Endodermal cell (in vitro differentiated cells): ENCODE measurements around the gene OOSP2. TPM values are rescaled to one million over a fixed set of nuclear protein-coding genes. Genes with fewer than 3 reads are reported as not detected.

Source experiments
- DNase-seq: peaks from one replicate; pipeline ENCODE4 v3.0.0-alpha.2; 2017
- H3K27ac ChIP-seq: 2 replicates; pipeline ENCODE4 v1.5.1; 2013; ENCODE audit warnings: mild to moderate bottlenecking, low read depth, low read length, moderate library complexity
- H3K27me3 ChIP-seq: 2 replicates; pipeline ENCODE4 v1.6.1; 2013; ENCODE audit warnings: mild to moderate bottlenecking, low read length, moderate library complexity; ENCODE audit not compliant: insufficient read depth, control insufficient read depth, poor library complexity, severe bottlenecking
- H3K36me3 ChIP-seq: 2 replicates; pipeline ENCODE4 v1.7.0; 2013; ENCODE audit warnings: mild to moderate bottlenecking, low read length, moderate library complexity; ENCODE audit not compliant: control insufficient read depth, insufficient read depth
- H3K4me1 ChIP-seq: one replicate; pipeline ENCODE4 v1.7.0; 2013; ENCODE audit warnings: low read length; ENCODE audit not compliant: control insufficient read depth, insufficient read depth
- H3K4me3 ChIP-seq: 2 replicates; pipeline ENCODE4 v1.5.1; 2013; ENCODE audit warnings: mild to moderate bottlenecking, low read length, moderate library complexity
- H3K9ac ChIP-seq: 2 replicates; pipeline ENCODE4 v1.6.1; 2013; ENCODE audit warnings: mild to moderate bottlenecking, low read length, moderate library complexity; ENCODE audit not compliant: poor library complexity, severe bottlenecking; ENCODE audit errors: extremely low read depth
- H3K9me3 ChIP-seq: 2 replicates; pipeline ENCODE4 v1.6.1; 2013; ENCODE audit warnings: mild to moderate bottlenecking, low read length, moderate library complexity; ENCODE audit not compliant: control insufficient read depth
- H3K27ac Mint-ChIP-seq: 2 replicates; pipeline ENCODE4 v1.8.0; 2020; ENCODE audit warnings: mixed read lengths
- H3K27me3 Mint-ChIP-seq: 2 replicates; pipeline ENCODE4 v1.8.0; 2021; ENCODE audit warnings: mild to moderate bottlenecking, mixed read lengths; ENCODE audit not compliant: insufficient read depth
- H3K36me3 Mint-ChIP-seq: 2 replicates; pipeline ENCODE4 v1.8.0; 2020; ENCODE audit warnings: low read depth, mixed read lengths
- H3K4me1 Mint-ChIP-seq: 2 replicates; pipeline ENCODE4 v1.8.0; 2020; ENCODE audit warnings: mixed read lengths
- H3K4me3 Mint-ChIP-seq: 2 replicates; pipeline ENCODE4 v1.8.0; 2020; ENCODE audit warnings: mild to moderate bottlenecking, moderate library complexity, mixed read lengths
- H3K9me3 Mint-ChIP-seq: 2 replicates; pipeline ENCODE4 v1.8.0; 2020; ENCODE audit warnings: mild to moderate bottlenecking, mixed read lengths
- WGBS, 2 experiments: methylation state at CpG; one replicate each; pipeline versions ENCODE4 v1.1.5 to v1.1.7; 2013; ENCODE audit warnings: missing lambda C conversion rate in 2 of 2, mixed read lengths in 1 of 2; ENCODE audit not compliant: insufficient coverage in 1 of 2, insufficient read length in 1 of 2; 5-methylcytosine and 5-hydroxymethylcytosine counted together
- total RNA-seq, 2 donors: library from RNA; stranded (reverse); fragmentation: NEBNext Ultra II Directional in 1 of 2; extraction: Animal tissue kit (Norgen Biotek cat#: 25700) in 1 of 2; gene quantifications; 2 replicates in 1 of 2; 3 replicates in 1 of 2; pipeline ENCODE4 v1.2.1, GENCODE V29; 2021
- TF ChIP-seq, protein P1 (sequence below): fragments of 200-600 bp; sonication (generic); conservative IDR thresholded peaks from 2 replicates; pipeline ENCODE4 v1.5.0; 2021; ENCODE audit warnings: antibody characterized with exemption, mild to moderate bottlenecking

The OOSP2 gene
- total RNA-seq, 2 donors from 2014 or later: not detected

- H3K27ac ChIP-seq: no peak overlapping the region
- no peak for DNase-seq
- no peaks in the 10 kb centered on the region for H3K27me3 ChIP-seq
- no peak overlapping the region for H3K4me3 Mint-ChIP-seq
- H3K9me3 Mint-ChIP-seq: peaks cover 9% of the 10 kb centered on the region
- peaks cover 6% of the 10 kb centered on the region for H3K9me3 ChIP-seq
- no peaks in the 10 kb centered on the region for H3K4me1 ChIP-seq
- H3K4me3 ChIP-seq: no peak overlapping the region
- no peak overlapping the region for H3K9ac ChIP-seq
- H3K36me3 Mint-ChIP-seq: no peaks in the 10 kb centered on the region
- H3K36me3 ChIP-seq: no peaks in the 10 kb centered on the region
- peaks cover 5% of the 10 kb centered on the region for H3K4me1 Mint-ChIP-seq
- TF ChIP-seq, protein P1, sequence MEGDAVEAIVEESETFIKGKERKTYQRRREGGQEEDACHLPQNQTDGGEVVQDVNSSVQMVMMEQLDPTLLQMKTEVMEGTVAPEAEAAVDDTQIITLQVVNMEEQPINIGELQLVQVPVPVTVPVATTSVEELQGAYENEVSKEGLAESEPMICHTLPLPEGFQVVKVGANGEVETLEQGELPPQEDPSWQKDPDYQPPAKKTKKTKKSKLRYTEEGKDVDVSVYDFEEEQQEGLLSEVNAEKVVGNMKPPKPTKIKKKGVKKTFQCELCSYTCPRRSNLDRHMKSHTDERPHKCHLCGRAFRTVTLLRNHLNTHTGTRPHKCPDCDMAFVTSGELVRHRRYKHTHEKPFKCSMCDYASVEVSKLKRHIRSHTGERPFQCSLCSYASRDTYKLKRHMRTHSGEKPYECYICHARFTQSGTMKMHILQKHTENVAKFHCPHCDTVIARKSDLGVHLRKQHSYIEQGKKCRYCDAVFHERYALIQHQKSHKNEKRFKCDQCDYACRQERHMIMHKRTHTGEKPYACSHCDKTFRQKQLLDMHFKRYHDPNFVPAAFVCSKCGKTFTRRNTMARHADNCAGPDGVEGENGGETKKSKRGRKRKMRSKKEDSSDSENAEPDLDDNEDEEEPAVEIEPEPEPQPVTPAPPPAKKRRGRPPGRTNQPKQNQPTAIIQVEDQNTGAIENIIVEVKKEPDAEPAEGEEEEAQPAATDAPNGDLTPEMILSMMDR: no peak
- WGBS, 2 experiments: 85 to 100% methylated on average over 1 of the region's 1 CpG
- no peak overlapping the region for H3K27ac Mint-ChIP-seq
- H3K27me3 Mint-ChIP-seq: no peaks in the 10 kb centered on the region
These were observed 37.8 kb downstream of the OOSP2 start for GRCh38 chr11:60077981-60078380.

- H3K36me3 Mint-ChIP-seq: no peaks in the 10 kb centered on the region
- WGBS, 2 experiments: 92 to 95% methylated on average over 3 to 4 of the region's 4 CpGs
- no peak overlapping the region for H3K9ac ChIP-seq
These were observed 38.5 kb downstream of the OOSP2 start for GRCh38 chr11:60078745-60079144.

GRCh38 chr11:60080535-60080934 is 40.3 kb downstream of the OOSP2 start:
- H3K27me3 ChIP-seq: no peaks in the 10 kb centered on the region
- TF ChIP-seq, protein P1: no peak
- H3K4me1 ChIP-seq: no peaks in the 10 kb centered on the region
- H3K36me3 Mint-ChIP-seq: no peaks in the 10 kb centered on the region
- no peaks in the 10 kb centered on the region for H3K27me3 Mint-ChIP-seq
- H3K27ac Mint-ChIP-seq: no peak overlapping the region
- H3K4me3 ChIP-seq: no peak overlapping the region
- DNase-seq: no peak
- H3K4me1 Mint-ChIP-seq: peaks cover 11% of the 10 kb centered on the region
- no peak overlapping the region for H3K27ac ChIP-seq
- no peak overlapping the region for H3K9ac ChIP-seq
- no peaks in the 10 kb centered on the region for H3K36me3 ChIP-seq
- H3K9me3 Mint-ChIP-seq: no peaks in the 10 kb centered on the region
- no peak overlapping the region for H3K4me3 Mint-ChIP-seq
- 76 to 86% methylated on average over 2 to 3 of the region's 3 CpGs for WGBS, 2 experiments
- H3K9me3 ChIP-seq: peaks cover 6% of the 10 kb centered on the region

More at GRCh38 chr11:60078745-60079144, 38.5 kb downstream of the OOSP2 start:
- Histone ChIP-seq H3K9me3 (peaks cover 6% of the 10 kb centered on the region), H3K36me3 (no peaks in the 10 kb centered on the region), H3K27me3 (no peaks in the 10 kb centered on the region), H3K4me3 (no peak overlapping the region), H3K27ac (no peak overlapping the region), H3K4me1 (no peaks in the 10 kb centered on the region)
- no peak for DNase-seq
- Mint-ChIP-seq H3K4me1 (peaks cover 5% of the 10 kb centered on the region), H3K4me3 (no peak overlapping the region), H3K27me3 (no peaks in the 10 kb centered on the region), H3K9me3 (peaks cover 6% of the 10 kb centered on the region), H3K27ac (no peak overlapping the region)
- TF ChIP-seq, protein P1: no peak
